GM18502 (cell line): ENCODE measurements around the gene AFDN.

ENCODE experiments used
- ATAC-seq: cut with Tn5 transposase; IDR thresholded peaks from one replicate; pipeline ENCODE4 v1.9.1; 2021; ENCODE audit warnings: mild to moderate bottlenecking; ENCODE audit not compliant: unreplicated experiment, poor library complexity

The AFDN gene

GRCh38 chr6:168015009-168015408 is 188.3 kb downstream of the AFDN start:
- ATAC-seq, result no peak

- ATAC-seq, result no peak
These were observed 188.9 kb downstream of the AFDN start for GRCh38 chr6:168015482-168016175.

GRCh38 chr6:168016176-168016620 is 189.5 kb downstream of the AFDN start:
- no peak for ATAC-seq

GRCh38 chr6:168016721-168017525 is 190.2 kb downstream of the AFDN start:
- ATAC-seq, result no peak

GRCh38 chr6:168017629-168018028 is 190.9 kb downstream of the AFDN start:
- ATAC-seq, result no peak

GRCh38 chr6:168018664-168019063 is 192.0 kb downstream of the AFDN start:
- ATAC-seq, result no peak

- no peak for ATAC-seq
These were observed 193.5 kb downstream of the AFDN start for GRCh38 chr6:168020242-168020641.

- ATAC-seq, result no peak
These were observed 194.9 kb downstream of the AFDN start for GRCh38 chr6:168021581-168021980.
